HG03521 (cell line): Measurements from ENCODE around the gene ZSWIM2.
"Not testable (repeated sequence)": the region's sequence is repeated elsewhere in the genome, so short reads cannot be mapped to it uniquely, and the experiment has no call there.

ENCODE experiments used
- ATAC-seq: cut with Tn5 transposase; IDR thresholded peaks from one replicate; pipeline ENCODE4 v1.9.1; 2021; ENCODE audit warnings: mild to moderate bottlenecking, moderate library complexity; ENCODE audit not compliant: unreplicated experiment

ZSWIM2 gene

GRCh38 chr2:186842373-186842772, 6.6 kb downstream of the ZSWIM2 start:
- no peak for ATAC-seq

- no peak for ATAC-seq
Measured at GRCh38 chr2:186841940-186842339, 7.0 kb downstream of the ZSWIM2 start.

- no peak for ATAC-seq
Measured at GRCh38 chr2:186835628-186836027, 13.3 kb downstream of the ZSWIM2 start.

- ATAC-seq: no peak
Measured at GRCh38 chr2:186827862-186828492, 21.0 kb downstream of the ZSWIM2 start.

GRCh38 chr2:186827411-186827810, 21.6 kb downstream of the ZSWIM2 start:
- ATAC-seq: no peak

- ATAC-seq: no peak
Measured at GRCh38 chr2:186822323-186822722, 26.6 kb downstream of the ZSWIM2 start.

- ATAC-seq: no peak
Measured at GRCh38 chr2:186820303-186820702, 28.7 kb downstream of the ZSWIM2 start.

GRCh38 chr2:186811760-186812159, 37.2 kb downstream of the ZSWIM2 start:
- not testable (repeated sequence) for ATAC-seq

- no peak for ATAC-seq
Measured at GRCh38 chr2:186806591-186806990, 42.4 kb downstream of the ZSWIM2 start.

- ATAC-seq: not testable (repeated sequence)
Measured at GRCh38 chr2:186798604-186799003, 50.4 kb downstream of the ZSWIM2 start.

- no peak for ATAC-seq
Measured at GRCh38 chr2:186784930-186785329, 64.0 kb downstream of the ZSWIM2 start.

GRCh38 chr2:186783254-186783653, 65.7 kb downstream of the ZSWIM2 start:
- no peak for ATAC-seq

GRCh38 chr2:186780701-186781316, 68.2 kb downstream of the ZSWIM2 start:
- ATAC-seq: no peak
